Measurements from ENCODE around the gene CAPZB. TPM values are rescaled to one million over a fixed set of nuclear protein-coding genes. Genes with fewer than 3 reads are reported as not detected.

The CAPZB gene
- total RNA-seq, 1 experiment from 2014 or later = 348 TPM

DNA sequence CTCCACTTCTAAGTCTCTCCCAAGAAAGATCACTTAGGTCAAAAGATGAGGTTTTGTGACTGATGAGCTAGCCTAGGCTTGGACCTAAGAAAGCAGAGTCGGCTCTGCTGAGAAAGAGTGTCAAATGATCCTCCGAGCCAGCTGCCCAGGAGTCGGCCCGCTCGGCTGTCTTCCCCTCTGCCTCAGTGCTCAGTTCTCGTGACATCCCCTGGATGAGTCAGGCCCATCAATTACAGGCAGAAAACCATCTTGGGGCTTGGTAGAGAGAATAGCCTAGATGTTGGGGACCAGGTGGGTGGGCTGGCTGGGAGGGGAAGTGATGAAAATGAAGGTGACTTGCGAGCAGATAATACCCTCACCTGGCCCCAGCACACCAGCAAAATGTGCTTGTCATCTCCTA is 112.7 kb downstream of the CAPZB start:
- Histone ChIP-seq H3K4ac (ENCODE audit: low read depth, low read length) (no peak overlapping the region), H2BK20ac (ENCODE audit: low read depth, low read length, poor library complexity, severe bottlenecking) (no peak overlapping the region), H4K8ac (replicated peaks; ENCODE audit: insufficient read length, low read depth, low read length) (no peak overlapping the region), H2AFZ (ENCODE audit: low read length) (no peak overlapping the region), H3K27me3 (ENCODE audit: insufficient read depth, low read length) (no peaks in the 10 kb centered on the region), H4K5ac (ENCODE audit: insufficient read length, low read depth, low read length) (no peak overlapping the region), H3K9me3 (ENCODE audit: control insufficient read depth, low read depth, low read length) (no peaks in the 10 kb centered on the region), H3K23me2 (ENCODE audit: insufficient read length, low read depth, low read length, poor library complexity, severe bottlenecking) (no peaks in the 10 kb centered on the region), H3K79me1 (ENCODE audit: insufficient read depth, low read depth, low read length, poor library complexity, severe bottlenecking) (peaks cover 10% of the 10 kb centered on the region), H3K9ac (ENCODE audit: extremely low read depth, insufficient read length, low read length) (no peak overlapping the region), H2BK120ac (ENCODE audit: low read depth, low read length, poor library complexity, severe bottlenecking) (no peak overlapping the region), H4K20me1 (ENCODE audit: control insufficient read depth, insufficient read depth, insufficient read length) (no peaks in the 10 kb centered on the region), H3K56ac (ENCODE audit: insufficient read length, low read depth, low read length) (no peak overlapping the region), H3K79me2 (ENCODE audit: insufficient read depth, low read length) (peaks cover 2% of the 10 kb centered on the region; the same call in 1 of the 2 replicates), H3K4me1 (ENCODE audit: insufficient read depth, low read length) (no peaks in the 10 kb centered on the region), H2AK5ac (ENCODE audit: insufficient read length, low read length) (no peak overlapping the region), H2BK5ac (ENCODE audit: insufficient read length, low read length) (no peak overlapping the region), H3K4me2 (ENCODE audit: insufficient read depth, insufficient read length, low read length) (no peak overlapping the region), H3K23ac (ENCODE audit: insufficient read length, low read depth, low read length) (no peak overlapping the region), H3K14ac (ENCODE audit: insufficient read depth, low read length) (no peak overlapping the region), H2BK12ac (ENCODE audit: insufficient read length, low read depth, low read length) (no peak overlapping the region), H3K18ac (ENCODE audit: insufficient read length, low read depth, low read length) (no peak overlapping the region), H2BK15ac (ENCODE audit: low read depth, low read length) (no peak overlapping the region), H3T11ph (ENCODE audit: low read length) (no peak overlapping the region), H3K27ac (ENCODE audit: insufficient read length, low read depth, low read length) (no peak overlapping the region), H4K91ac (ENCODE audit: insufficient read length, low read depth, low read length) (no peak overlapping the region)
- Mint-ChIP-seq H3K9me3 (no peaks in the 10 kb centered on the region), H3K27ac (peak overlapping the region in 1 of 3 experiments; percentile 16; a peak in 3 of 7 replicates), H3K27me3 (ENCODE audit: low read depth) (no peaks in the 10 kb centered on the region), H3K4me1 (no peaks in the 10 kb centered on the region), H3K36me3 (ENCODE audit: insufficient read depth in 1 of 3, low read depth in 3 of 3) (peaks cover 14 to 33% (median 17%) of the 10 kb centered on the region in 3 experiments), H3K4me3 (no peak overlapping the region)
- no peak for DNase-seq
- no CpG with 5 or more reads among the region's 7 CpGs for WGBS (ENCODE audit: extremely low coverage, insufficient read length, low lambda C conversion rate)
- no peak for TF ChIP-seq CTCF (conservative IDR thresholded peaks at IDR 0.05)

Data from H9 (cell line).